OCI-LY7 (cell line): ENCODE measurements around the gene ACD.

Source experiments
- CTCF ChIP-seq: fragments of 200-600 bp; sonication (generic); conservative IDR thresholded peaks from 2 replicates; pipeline ENCODE4 v1.5.1; 2014; ENCODE audit warnings: mild to moderate bottlenecking, antibody characterized with exemption, low read length, moderate library complexity, mixed read lengths
- EZH2phosphoT487 ChIP-seq: fragments of 200-600 bp; sonication (generic); IDR thresholded peaks from 2 replicates; pipeline ENCODE4 v1.6.1; 2018; ENCODE audit warnings: low read depth, borderline replicate concordance, mild to moderate bottlenecking, mixed run types, antibody characterized with exemption, low read length, moderate library complexity, mixed read lengths

- TF ChIP-seq CTCF (no peak), EZH2phosphoT487 (no peak)
These were observed 2.1 kb downstream of the ACD start for GRCh38 chr16:67657751-67658518.
